Activated CD4-positive, alpha-beta T cell treated with anti-CD3 and anti-CD28 coated beads, Interleukin-10, Interleukin-2, amounts not matched to agents 100 ng/mL and 50 ng/mL, durations not matched to agents 16 hours and 8 hours (primary cell): ENCODE results near the gene SALL1.

Experiments used
- DNase-seq: peaks from one replicate; pipeline ENCODE4 v3.0.0-alpha.2; 2020

SALL1 gene

GRCh38 chr16:51107742-51108141, 43.3 kb downstream of the SALL1 start:
- no peak for DNase-seq

GRCh38 chr16:51106535-51106934, 44.5 kb downstream of the SALL1 start:
- DNase-seq, result no peak

- no peak for DNase-seq
Measured at GRCh38 chr16:51103590-51103989, 47.5 kb downstream of the SALL1 start.

- no peak for DNase-seq
Measured at GRCh38 chr16:51097729-51098128, 53.3 kb downstream of the SALL1 start.

- DNase-seq, result no peak
Measured at GRCh38 chr16:51095890-51096626, 55.0 kb downstream of the SALL1 start.

GRCh38 chr16:51095084-51095881, 55.8 kb downstream of the SALL1 start:
- no peak for DNase-seq

GRCh38 chr16:51093726-51094280, 57.3 kb downstream of the SALL1 start:
- no peak for DNase-seq
